GM12873 (cell line): Measurements from ENCODE around the gene TEAD4.

ENCODE experiments used
- CTCF ChIP-seq: IDR thresholded peaks from 2 replicates; pipeline ENCODE4 v1.5.1; 2012; ENCODE audit warnings: low read depth, mild to moderate bottlenecking, moderate library complexity, low read length, control low read depth; ENCODE audit not compliant: insufficient read depth; ENCODE audit errors: missing control alignments

TEAD4 gene

GRCh38 chr12:3047961-3048360 is 88.8 kb downstream of the TEAD4 start:
- TF ChIP-seq CTCF: no peak

DNA sequence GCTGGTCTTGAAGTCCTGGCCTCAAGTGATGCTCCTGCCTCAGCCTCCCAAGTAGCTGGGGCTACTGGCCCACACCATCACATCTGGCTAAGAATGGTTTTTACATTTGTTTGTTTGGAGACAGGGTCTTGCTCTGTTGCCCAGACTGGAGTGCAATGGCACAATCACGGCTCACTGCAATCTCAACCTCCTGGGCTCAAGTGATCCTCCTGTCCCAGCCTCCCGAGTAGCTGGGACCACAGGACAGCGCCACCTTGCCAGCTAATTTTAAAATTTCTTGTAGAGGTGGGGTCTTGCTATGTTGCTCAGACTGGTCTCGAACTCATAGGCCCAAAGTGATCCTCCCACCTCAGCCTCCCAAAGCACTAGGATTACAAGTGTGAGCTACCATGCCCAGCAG is 89.3 kb downstream of the TEAD4 start:
- TF ChIP-seq CTCF: no peak

- TF ChIP-seq CTCF: no peak
Measured at GRCh38 chr12:3049176-3049575, 90.0 kb downstream of the TEAD4 start.

DNA sequence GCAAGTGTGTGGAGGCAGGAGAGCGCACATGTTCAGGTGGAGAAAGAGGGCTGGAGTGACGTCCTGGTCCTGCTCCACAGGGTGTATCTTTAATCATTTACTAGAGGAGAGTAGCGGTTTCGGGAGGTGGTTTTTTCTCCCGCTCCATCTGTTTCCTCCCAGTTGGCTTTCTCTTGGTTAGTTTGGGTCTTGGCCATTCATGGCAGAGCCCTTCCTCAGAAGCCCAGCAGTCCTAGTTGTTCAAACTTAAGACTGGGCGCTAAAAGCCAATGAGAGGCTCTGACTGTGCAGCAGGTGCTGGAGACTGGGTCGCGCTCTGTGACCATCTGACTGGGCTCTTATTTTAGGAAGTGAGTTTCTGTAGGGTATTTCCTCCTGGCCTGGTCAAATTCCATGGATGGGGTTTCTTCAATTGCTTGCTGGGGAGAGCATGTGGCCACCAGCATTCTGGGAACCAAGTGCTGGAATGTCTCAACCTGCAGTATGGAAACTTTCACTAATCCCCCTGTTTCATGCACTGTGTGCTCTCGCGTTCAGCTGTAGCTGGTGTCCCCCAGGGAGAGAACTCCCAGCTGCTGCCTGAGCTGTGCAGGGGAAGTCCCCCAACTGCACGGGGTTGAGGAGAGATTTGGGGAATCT is 90.5 kb downstream of the TEAD4 start:
- TF ChIP-seq CTCF: no peak

- no peak for TF ChIP-seq CTCF
Measured at GRCh38 chr12:3054374-3054773, 95.2 kb downstream of the TEAD4 start.

GRCh38 chr12:3055026-3055703 is 96.0 kb downstream of the TEAD4 start:
- no peak for TF ChIP-seq CTCF

GRCh38 chr12:3055704-3056467 is 96.7 kb downstream of the TEAD4 start:
- no peak for TF ChIP-seq CTCF
